B cell (primary cell): Measurements from ENCODE around the gene MEF2C. TPM values are rescaled to one million over a fixed set of nuclear protein-coding genes. Genes with fewer than 3 reads are reported as not detected.

Experiments
- ATAC-seq: fragments of 200-7000 bp; cut with Tn5 transposase; one replicate; pipeline ENCODE4 v1.10.0; 2021; ENCODE audit warnings: low read depth, mild to moderate bottlenecking, moderate number of reproducible peaks, moderate library complexity
- CTCF ChIA-PET: fragments of 350-600 bp; sonication (Branson Sonifier 250); formaldehyde crosslinking; loops from one replicate; lab custom pipeline; 2021; ENCODE audit warnings: antibody characterized with exemption, inconsistent platforms; lab: Charles Lee
- POLR2A ChIA-PET: fragments of 350-600 bp; sonication (Branson Sonifier 250); formaldehyde crosslinking; loops from one replicate; lab custom pipeline; 2021; ENCODE audit warnings: antibody characterized with exemption; lab: Charles Lee
- DNase-seq: peaks from one replicate; pipeline ENCODE4 v3.0.0; 2013
- H2AFZ ChIP-seq: 2 replicates; pipeline ENCODE4 v1.6.1; 2012; ENCODE audit warnings: mild to moderate bottlenecking, low read depth, low read length; ENCODE audit not compliant: insufficient read depth, poor library complexity, severe bottlenecking
- H3K27ac ChIP-seq, 2 donors: 1 replicate in 1 of 2; 2 replicates in 1 of 2; pipeline ENCODE4 v1.5.1; 2012 to 2013; ENCODE audit warnings: low read length in 2 of 2, mild to moderate bottlenecking in 2 of 2, moderate library complexity in 1 of 2
- H3K27me3 ChIP-seq, 4 experiments: fragments of 200-600 bp in 1 of 4; sonication (generic) in 1 of 4; replicated peaks in 1 of 4; 1 replicate in 2 of 4; 2 replicates in 2 of 4; pipeline versions ENCODE4 v1.6.1 to v1.7.0; 2013 to 2016; ENCODE audit warnings: low read length in 3 of 4, mild to moderate bottlenecking in 2 of 4, mixed read lengths in 1 of 4, moderate library complexity in 1 of 4; ENCODE audit not compliant: insufficient read depth in 4 of 4, control insufficient read depth in 3 of 4; ENCODE audit errors: control extremely low read depth in 1 of 4
- H3K36me3 ChIP-seq, 2 experiments: replicated peaks in 1 of 2; 1 replicate in 1 of 2; 2 replicates in 1 of 2; pipeline versions ENCODE4 v1.6.1 to v1.7.1; 2013; ENCODE audit warnings: low read length in 1 of 2; ENCODE audit not compliant: insufficient read depth in 2 of 2, control insufficient read depth in 1 of 2; ENCODE audit errors: control extremely low read depth in 1 of 2, extremely low read depth in 1 of 2
- H3K4me1 ChIP-seq, 2 donors: fragments of 200-600 bp in 1 of 2; sonication (generic) in 1 of 2; 1 replicate in 1 of 2; 2 replicates in 1 of 2; pipeline versions ENCODE4 v1.5.1 to v1.6.1; 2013 to 2017; ENCODE audit warnings: low read length in 2 of 2; ENCODE audit not compliant: control insufficient read depth in 2 of 2, insufficient read depth in 2 of 2
- H3K4me2 ChIP-seq: replicated peaks from 2 replicates; pipeline ENCODE3; 2012; ENCODE audit warnings: mild to moderate bottlenecking, low read depth, low read length; ENCODE audit not compliant: poor library complexity, severe bottlenecking
- H3K4me3 ChIP-seq, 5 experiments: fragments of 200-600 bp in 1 of 5; sonication (generic) in 1 of 5; 1 replicate in 3 of 5; 2 replicates in 2 of 5; pipeline versions ENCODE4 v1.5.1 to v1.7.0; 2011 to 2016; ENCODE audit warnings: low read length in 4 of 5, mild to moderate bottlenecking in 4 of 5, low read depth in 2 of 5, control low read depth in 1 of 5, moderate library complexity in 1 of 5; ENCODE audit not compliant: insufficient read depth in 1 of 5; ENCODE audit errors: control extremely low read depth in 1 of 5, extremely low read depth in 1 of 5
- H3K79me2 ChIP-seq: fragments of 200-600 bp; sonication (generic); one replicate; pipeline ENCODE4 v1.6.0; 2016; ENCODE audit warnings: low read length; ENCODE audit not compliant: control insufficient read depth, insufficient read depth
- H3K9ac ChIP-seq: fragments of 200-600 bp; sonication (generic); 2 replicates; pipeline ENCODE4 v1.6.1; 2017; ENCODE audit warnings: mild to moderate bottlenecking, low read length, moderate library complexity
- H3K9me3 ChIP-seq, 3 donors: one replicate each; pipeline versions ENCODE4 v1.6.1 to v1.7.1; 2013; ENCODE audit warnings: low read length in 2 of 3; ENCODE audit not compliant: control insufficient read depth in 2 of 3, insufficient read depth in 1 of 3; ENCODE audit errors: control extremely low read depth in 1 of 3
- H4K20me1 ChIP-seq: 2 replicates; pipeline ENCODE4 v1.6.0; 2012; ENCODE audit warnings: mild to moderate bottlenecking, low read length; ENCODE audit not compliant: insufficient read depth, control insufficient read depth, poor library complexity, severe bottlenecking
- H3K27ac Mint-ChIP-seq: one replicate; pipeline ENCODE4 v1.8.0; 2021; ENCODE audit warnings: mixed read lengths
- H3K27me3 Mint-ChIP-seq: one replicate; pipeline ENCODE4 v1.8.0; 2021; ENCODE audit warnings: mixed read lengths
- H3K4me1 Mint-ChIP-seq: one replicate; pipeline ENCODE4 v1.8.0; 2021; ENCODE audit warnings: mixed read lengths
- H3K4me3 Mint-ChIP-seq: one replicate; pipeline ENCODE4 v1.8.0; 2021; ENCODE audit warnings: mixed read lengths
- H3K9me3 Mint-ChIP-seq: one replicate; pipeline ENCODE4 v1.8.0; 2022; ENCODE audit warnings: mixed read lengths; ENCODE audit not compliant: insufficient read depth
- CTCF ChIP-seq: fragments of 200-600 bp; IDR thresholded peaks from one replicate; pipeline ENCODE4 v1.8.0; 2022; ENCODE audit warnings: antibody characterized with exemption, mild to moderate bottlenecking
- EZH2 ChIP-seq: IDR thresholded peaks from 2 replicates; pipeline ENCODE4 v1.6.1; 2012; ENCODE audit warnings: borderline replicate concordance, low read depth, mild to moderate bottlenecking, moderate library complexity, low read length; ENCODE audit not compliant: insufficient read depth, poor library complexity, severe bottlenecking
- WGBS: methylation state at CpG from one replicate; pipeline ENCODE4 v1.1.5; 2013; ENCODE audit warnings: missing lambda C conversion rate; ENCODE audit not compliant: insufficient coverage; 5-methylcytosine and 5-hydroxymethylcytosine counted together
- intact Hi-C: fragments of 100-400 bp; cut with micrococcal nuclease; formaldehyde crosslinking; loops from one replicate; pipeline ENCODE4 v1.10.0; 2022
- polyA plus RNA-seq: library from polyadenylated mRNA; depleted of rRNA; stranded (reverse); fragments of >200 nt; gene quantifications from 2 replicates; pipeline ENCODE4 v1.2.3, GENCODE V29; 2012
- total RNA-seq, 2 donors: library from RNA; stranded (reverse); fragments of 120-200 nt in 1 of 2; gene quantifications; 1 replicate in 1 of 2; 2 replicates in 1 of 2; pipeline versions ENCODE4 v1.2.3 to v1.2.4, GENCODE V29; 2013 to 2022

The MEF2C gene
- total and polyA plus RNA-seq, 2 donors (not counting 1 experiment from before 2014, with no cell fraction given) = 97.4 to 354 TPM

- 8% methylated on average over 21 of the region's 25 CpGs for WGBS
- Mint-ChIP-seq H3K27me3 (peaks cover 86% of the 10 kb centered on the region), H3K9me3 (peaks cover 3% of the 10 kb centered on the region), H3K4me1 (peaks cover 41% of the 10 kb centered on the region), H3K27ac (peak overlapping the region; percentile 41), H3K4me3 (no peak overlapping the region)
- intact Hi-C loops = loop anchor here (5.0 to 10.0 kb wide), 3 partner anchors 397 to 1257 kb away; partner anchors contain the start of gene CCNH
- DNase-seq = peak; percentile 40
- TF ChIP-seq EZH2 (no peak), CTCF (no peak)
- Histone ChIP-seq H3K4me2 (no peak overlapping the region), H3K9ac (no peak overlapping the region), H3K27ac (no peak overlapping the region), H3K79me2 (no peaks in the 10 kb centered on the region), H3K36me3 (no peaks in the 10 kb centered on the region), H3K4me3 (no peak overlapping the region), H3K9me3 (peaks cover 6 to 50% (median 20%) of the 10 kb centered on the region in 3 donors), H2AFZ (no peak overlapping the region), H3K27me3 (peaks cover 4 to 86% (median 83%) of the 10 kb centered on the region in 4 experiments), H3K4me1 (peaks cover 36 to 70% of the 10 kb centered on the region in 2 donors), H4K20me1 (no peaks in the 10 kb centered on the region)
- ChIA-PET CTCF (interaction anchor here (0.8 to 2.1 kb wide), 3 partner anchors 10 to 21 kb away, joined by 3 to 7 read pairs (median 3); no protein-coding TSS in a partner anchor), POLR2A (no interaction called here)
- no peak for ATAC-seq
Observed at GRCh38 chr5:88671505-88672499, 211.2 kb downstream of the MEF2C start.
